Inflammatory macrophage treated with lipopolysaccharide for 4 hours (primary cell): ENCODE data around the gene SNX5.

Experiments used
- DNase-seq: peaks from one replicate; pipeline ENCODE4 v3.0.0-alpha.2; 2020

SNX5 gene

DNA sequence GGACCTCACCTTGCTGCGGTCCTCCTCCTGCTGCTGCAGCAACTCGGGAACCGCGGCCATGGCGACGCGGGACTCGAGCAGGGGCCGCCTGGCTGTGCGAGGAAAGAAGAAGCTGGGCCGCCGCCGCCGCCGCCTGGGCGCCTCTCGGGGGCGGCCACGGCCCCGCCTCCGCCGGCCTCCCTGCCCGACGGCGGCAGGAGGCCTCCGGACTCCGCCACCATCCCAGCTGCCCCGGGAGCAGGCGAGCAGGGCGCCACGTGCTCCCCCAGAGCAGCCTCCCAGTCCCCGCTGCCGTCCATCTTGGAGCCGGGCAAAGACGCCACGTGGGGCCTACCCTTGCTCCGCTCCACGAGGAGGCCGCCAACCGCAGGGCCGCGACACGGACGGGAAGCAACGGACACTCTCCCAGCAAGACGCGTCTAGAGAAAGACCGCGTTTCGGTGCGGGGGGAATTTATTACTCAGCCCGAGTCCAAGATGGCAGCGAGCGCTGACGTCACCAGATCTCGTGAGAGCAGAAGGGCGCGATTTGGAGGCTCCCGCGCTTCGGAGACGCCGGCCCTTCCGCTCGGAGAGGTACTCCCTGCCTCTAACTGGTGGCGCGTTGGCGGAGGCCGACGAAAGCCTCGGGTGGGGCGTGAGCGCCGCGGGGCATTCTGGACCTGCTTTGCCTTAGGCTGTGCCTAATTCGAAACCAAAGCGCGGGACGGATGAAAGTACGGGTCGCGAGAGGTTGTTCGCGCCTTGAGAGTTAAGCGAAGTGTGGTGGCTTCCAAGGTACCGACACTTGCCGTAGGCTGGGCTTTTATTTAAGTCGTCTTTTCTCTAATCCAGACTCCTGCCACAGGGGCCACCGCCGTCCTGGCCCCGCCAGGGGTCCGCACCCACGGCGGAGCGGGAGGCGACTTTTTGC is at the start of gene SNX5, which contains the start of gene MGME1:
SNX5 (minus strand) TSS at position 429 of the 912 bp plus-strand sequence; CDS start at position 60, 369 bp downstream.
MGME1 (plus strand) TSS at position 653 of the 912 bp plus-strand sequence. CDS start 842 bp downstream, outside the sequence.
- DNase-seq: peak; percentile 100

DNA sequence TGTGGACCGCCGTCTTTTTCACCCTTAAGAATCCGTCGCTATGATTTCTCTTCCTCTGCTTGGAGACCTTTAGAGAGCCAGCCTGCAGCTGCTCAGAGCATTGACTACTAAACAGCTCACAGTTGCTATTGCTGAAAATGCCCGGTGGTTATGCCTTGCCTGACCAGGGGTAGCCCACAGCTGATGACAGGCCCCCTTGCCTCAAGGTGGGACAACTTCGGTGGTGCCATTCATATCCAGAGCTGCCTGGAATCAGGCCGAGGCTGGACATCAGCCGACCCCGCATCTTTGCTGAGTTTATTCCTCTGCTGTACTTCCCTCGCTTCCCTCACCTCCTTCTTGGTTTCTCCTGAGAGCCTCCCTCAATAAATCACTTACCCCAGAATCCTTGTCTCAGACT is 49.5 kb upstream of the SNX5 start:
- DNase-seq: no peak

DNA sequence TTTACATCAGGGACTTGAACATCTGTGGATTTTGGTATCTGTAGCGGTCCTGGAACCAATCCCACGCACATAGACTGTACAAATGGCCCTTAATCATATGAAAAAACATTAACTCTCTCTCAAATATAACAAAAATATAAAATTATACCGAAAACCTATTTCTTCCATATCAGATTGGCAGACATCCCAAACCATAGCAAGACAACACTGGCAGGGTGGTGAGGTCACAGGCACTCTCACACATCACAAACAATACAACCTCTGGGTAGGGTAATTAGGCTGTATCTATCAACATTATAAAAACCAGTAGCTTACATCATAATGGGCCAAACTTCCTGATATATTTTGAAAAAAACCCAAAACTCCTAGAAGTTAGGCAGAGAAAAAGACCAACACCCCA is 48.2 kb upstream of the SNX5 start:
- no peak for DNase-seq

DNA sequence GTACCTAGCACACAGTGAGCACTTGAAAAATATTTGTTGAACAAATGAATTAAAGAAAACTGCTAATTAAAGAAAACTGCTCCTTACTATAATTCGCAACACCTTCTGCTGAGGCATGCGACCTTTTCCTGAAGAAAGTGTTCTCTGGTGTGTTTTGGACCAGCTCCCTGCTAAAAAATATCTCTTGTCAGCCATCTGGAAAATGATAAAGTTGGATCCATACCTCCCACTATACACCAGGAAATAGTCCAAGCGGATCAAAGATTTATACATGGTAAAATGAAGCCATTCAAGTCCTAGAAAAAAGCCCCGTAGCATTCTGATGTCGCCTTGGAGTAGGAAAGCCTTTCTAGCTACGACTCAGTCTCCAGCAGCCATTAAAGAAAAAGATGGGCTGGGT is 45.8 kb upstream of the SNX5 start:
- DNase-seq: no peak

DNA sequence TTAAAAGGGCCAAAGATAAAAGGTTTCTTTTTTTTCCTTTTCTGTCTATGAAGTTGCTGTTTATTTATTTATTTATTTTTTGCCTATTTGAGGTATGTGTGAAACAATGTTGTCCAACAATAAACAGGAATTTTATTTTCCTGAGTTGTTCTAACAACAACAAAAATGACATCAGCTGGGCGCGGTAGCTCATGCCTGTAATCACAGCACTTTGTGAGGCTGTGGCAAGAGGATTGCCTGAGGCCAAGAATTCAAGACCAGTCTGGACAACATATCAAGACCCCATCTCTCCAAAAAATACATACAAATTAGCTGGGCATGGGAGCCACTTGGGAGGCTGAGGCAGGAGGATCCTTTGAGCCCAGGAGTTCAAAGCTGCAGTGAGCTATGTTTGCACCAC is 44.3 kb upstream of the SNX5 start:
- no peak for DNase-seq

DNA sequence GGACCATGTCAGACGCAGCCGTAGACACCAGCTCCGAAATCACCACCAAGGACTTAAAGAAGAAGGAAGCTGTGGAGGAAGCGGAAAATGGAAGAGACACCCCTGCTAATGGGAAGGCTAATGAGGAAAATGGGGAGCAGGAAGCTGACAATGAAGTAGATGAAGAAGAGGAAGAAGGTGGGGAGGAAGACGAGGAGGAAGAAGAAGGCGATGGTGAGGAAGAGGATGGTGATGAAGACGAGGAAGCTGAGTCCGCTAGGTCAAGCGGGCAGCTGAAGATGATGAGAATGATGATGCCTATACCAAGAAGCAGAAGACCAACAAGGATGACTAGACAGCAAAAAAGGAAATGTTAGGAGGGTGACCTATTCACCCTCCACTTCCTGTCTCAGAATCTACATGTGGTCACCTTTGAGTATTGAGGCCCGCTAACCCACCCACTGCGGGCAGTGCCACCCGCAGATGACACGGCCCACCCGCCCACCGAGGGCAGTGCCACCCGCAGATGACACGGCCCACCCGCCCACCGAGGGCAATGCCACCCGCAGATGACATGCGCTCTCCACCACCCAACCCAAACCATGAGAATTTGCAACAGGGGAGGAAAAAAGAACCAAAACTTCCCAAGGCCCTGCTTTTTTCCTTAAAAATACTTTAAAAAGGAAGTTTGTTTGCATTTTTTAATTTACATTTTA is 43.5 kb upstream of the SNX5 start:
- DNase-seq: no peak

DNA sequence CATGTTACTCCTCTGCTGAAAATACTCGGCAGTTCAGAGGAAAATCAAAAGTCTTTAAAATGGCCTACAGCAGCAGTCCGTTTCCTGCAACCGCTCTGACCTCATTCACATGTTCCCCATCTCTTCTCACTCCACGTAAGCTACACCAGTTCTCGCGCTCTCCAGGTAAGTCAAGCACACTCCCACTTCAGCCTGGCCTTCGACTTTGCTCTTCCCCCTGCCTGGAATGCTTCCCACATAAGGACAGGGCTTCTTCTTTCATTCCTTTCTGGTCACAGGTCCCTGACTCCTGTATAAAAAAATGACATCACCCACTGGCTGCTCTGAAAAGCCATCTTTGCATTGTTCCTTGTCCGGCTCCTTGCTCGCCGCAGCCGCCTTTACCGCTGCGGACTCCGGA is 42.9 kb upstream of the SNX5 start:
- DNase-seq: no peak

DNA sequence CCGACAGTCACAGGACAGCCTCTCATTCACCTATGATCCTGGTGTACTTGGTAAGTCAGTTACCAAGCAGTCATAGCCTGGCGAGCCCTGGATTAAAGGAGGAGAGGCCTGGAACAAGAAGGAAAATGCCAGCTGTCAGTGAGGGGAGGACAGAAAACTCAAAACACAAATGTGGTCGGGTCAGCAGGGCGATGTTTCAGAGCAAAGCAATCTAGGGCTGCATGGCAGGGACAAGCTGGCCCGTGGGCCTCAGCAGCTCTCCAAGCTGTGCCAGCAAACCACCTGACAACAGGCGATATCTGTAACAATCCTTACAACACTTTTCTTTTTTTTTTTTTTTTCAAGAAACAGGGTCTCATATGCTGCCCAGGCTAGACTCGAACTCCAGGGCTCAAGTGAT is 40.5 kb upstream of the SNX5 start:
- DNase-seq: no peak

DNA sequence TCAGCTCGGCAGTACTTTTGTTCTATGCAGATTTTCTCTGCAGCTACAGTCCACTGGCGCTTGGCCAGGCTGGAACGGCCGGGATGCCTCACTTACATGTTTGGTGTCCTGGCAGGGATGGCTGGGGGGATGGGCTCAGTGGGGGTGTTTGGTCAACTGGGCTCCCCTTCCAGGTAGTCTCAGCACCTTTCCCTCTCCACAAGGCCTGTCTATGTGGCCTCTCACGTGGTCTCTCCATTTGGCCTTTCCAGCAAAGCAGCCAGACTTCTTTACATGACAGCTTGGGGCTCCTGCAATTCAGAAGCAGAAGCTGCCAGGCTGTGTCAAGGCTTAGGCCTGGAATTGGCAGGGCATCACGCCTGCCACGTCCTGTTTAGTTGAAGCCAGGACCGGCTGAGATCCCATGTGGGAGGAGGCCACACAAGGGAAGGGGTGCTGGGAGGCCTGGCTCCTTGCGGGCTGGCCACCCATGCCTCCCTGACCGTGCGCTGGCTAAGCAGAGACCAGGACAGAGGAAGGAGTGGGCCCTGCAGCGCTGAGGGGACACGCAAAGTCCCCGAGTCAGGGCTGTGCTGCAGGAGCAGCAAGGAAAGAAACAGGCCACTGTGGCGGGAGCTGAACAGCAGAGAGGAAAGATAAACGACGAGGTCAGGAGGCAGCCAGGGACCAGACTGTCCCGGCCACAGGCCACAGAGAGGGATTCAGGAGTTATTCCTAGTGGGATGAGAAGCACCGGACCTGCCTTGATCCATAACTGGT is 39.1 kb upstream of the SNX5 start:
- no peak for DNase-seq

DNA sequence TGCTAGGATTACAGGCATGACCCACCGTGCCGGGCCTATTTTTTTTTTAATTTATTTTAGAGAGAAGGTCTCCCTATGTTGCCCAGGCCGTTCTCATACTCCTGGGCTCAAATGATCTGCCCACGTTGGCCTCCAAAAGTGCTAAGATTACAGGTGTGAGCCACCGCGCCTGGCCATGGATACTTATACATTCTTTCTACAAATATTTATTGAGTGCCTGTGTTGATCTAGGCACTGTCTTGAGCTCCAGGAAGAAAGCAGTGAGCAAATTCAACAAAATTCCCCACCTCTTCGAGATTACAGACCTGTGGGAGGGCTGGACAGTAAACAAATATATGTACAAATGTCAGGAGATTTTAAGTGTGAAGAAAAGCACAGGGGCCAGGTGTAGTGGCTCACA is 38.1 kb upstream of the SNX5 start:
- no peak for DNase-seq

DNA sequence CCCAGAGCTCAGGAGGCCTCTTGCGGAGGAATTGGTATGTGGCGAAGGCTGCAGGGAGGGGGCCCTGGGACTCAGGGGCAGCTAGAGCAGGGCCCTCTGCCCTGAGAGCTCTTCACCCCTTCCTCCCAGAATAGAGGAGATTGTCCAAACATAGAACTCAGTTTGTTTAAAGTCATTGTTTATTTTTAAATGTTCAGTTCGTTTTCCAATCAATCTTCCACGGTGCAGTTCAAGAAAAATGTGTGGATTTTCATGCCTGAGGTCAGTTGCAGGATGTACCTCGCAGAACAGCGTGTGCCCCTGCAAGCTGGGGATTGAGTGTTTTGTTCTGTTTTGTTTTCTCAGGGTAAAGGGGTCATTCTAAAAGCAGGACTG is 37.4 kb upstream of the SNX5 start:
- DNase-seq: no peak

DNA sequence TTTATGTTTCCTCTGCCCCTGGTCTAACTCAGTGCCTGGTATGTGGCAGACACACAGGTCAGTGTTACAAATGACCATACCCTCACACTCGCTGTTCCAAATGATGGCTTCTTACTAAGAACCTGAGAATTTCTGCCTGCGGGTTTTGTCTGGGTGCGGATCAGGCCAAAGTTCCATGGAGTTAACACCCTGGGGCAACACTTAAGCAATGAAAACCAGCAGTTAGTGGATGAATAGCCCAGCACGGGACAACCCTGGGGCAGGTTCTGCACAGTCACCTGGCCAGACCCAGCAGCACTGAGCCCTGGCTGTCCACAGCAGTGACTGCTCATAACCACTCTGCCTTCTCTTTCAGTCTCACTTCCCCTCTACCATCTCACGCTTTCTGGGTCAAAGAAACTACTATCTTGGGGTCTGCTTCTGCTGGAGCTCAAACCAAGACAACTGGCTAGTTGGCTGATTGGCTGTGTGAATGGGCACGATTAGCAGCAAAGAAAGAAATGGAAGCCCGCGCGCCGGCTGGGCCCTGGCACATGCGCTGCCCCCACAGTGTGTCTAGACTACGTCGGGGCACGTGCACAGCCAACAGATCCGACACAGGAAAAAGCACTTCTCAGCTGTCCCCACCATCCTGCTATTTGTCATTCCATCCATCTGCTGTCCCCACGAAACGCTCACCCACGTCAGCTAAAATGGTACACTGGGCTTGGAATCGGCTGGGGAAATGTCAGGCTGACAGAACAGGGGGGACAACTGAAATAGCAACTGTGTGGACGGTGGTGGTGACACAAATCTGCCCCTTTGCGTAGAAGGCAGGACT is 36.8 kb upstream of the SNX5 start:
- no peak for DNase-seq

DNA sequence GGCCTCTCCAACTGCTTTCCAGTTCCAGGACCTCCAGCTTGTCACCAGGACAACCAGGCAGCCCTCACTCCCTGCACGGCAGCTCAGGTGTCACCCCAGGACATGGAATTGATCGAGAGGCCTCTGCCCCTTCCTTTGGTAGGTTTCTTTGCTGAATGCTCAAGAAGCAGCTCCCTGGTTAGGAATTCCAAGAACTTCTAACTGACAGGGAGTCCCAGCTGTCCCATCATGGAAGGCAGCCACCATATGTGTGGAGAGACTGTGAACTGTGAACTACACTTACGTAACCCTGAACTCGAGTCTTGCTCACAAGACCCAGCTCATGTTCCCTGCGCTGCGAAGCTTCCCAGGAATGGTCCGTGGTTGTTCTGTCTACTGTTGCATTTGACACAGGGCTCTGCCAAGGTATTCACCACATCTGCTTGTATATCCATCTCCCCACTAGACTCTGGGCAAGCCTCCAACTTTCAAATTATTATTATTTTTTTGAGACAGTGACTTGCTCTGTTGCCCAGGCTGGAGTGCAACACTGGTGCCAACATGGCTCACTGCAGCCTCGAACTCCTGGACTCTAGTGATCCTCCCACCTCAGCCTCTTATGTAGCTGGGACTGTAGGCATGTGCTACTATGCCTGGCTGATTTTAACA is 35.9 kb upstream of the SNX5 start:
- DNase-seq: no peak

DNA sequence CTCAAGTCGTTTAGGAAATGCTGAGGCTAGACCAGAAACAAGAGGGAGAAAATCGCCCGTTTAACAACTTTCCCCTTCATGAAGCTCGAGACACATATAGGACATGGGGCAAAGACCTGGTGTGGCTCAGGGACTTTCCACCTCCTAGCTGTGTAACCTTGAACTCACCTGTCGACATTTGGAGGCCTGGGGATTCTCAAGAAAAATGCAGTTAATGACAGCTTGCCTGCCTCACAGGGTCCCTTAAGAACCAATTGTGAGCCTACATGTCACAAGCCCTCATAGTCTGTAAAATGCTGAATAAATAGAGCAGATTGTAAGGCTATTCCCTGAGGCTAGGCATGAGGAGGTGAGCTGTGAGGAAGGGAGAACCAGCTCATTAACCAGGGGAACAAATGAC is 35.3 kb upstream of the SNX5 start:
- DNase-seq: no peak

DNA sequence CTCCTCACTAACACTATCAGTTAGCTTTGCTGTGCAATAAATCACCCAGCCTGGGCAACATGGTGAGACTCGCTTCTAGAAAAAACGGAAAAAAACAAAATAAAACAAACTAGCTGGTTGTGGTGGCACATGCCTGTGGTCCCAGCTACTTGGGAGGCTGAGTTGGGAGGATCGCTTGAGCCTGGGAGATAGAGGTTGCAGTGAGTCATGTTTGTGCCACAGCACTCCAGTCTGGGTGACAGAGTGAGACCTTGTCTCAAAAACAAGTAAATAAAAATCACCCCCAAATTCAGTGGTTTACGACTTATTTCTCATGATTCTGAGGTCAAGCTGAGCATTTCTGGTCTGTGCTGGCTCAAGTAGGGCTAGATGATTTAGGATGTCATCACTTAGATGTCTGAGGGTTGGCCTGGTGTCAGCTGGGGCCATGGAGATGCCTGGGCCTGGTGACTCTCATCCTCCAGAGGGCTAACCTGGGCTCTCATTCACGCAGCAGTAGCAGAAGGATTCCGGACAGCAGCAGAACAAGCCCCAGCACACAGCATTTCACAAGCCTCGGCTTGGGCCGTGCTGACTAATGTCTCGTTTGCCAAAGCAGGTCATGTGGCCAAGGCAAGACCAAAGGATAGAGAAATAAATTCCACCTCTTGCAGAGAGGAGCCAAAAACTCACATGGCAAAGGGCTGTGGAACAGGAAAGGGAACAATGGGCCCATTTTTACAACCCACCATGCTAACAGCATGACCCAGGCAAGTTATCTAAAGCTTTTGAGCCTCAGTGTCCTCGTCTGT is 32.7 kb upstream of the SNX5 start:
- DNase-seq: peak; percentile 56

DNA sequence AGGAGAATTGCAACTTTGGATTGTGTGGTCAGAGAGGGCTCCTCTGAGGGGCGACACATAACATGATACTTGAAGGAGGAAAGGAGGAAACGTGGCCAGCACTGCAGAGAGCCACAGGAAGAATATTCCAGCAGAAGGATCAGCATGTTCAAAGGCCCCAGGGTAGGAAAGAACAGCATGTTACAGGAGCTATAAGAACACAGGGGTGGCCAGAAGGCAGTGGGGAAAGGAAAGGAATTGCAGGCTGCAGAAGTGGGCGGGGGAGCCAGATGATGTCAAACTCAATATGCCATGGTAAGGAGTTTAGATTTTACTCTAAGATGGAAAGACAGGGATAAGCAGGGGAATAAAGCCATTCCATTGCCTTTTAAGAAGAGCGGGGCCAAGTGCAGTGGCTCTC is 31.0 kb upstream of the SNX5 start:
- no peak for DNase-seq

DNA sequence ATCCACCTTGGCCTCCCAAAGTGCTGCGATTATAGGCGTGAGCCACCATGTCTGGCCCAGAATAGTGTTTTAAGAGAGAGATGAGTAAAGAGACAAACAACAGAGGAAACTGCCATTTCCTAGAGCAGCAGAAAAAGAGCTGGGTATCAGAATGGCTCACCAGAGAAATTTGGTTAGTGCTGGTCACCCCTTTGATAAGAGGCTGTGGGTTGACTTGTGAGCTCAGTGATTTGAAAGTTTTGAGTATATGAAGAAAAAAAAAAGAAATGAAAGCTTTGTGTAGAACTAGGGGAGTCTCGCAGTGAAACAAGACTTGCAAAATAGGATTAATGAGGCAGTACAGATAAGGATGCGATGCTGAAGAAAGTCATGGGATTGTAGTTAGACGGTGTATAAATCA is 29.9 kb upstream of the SNX5 start:
- no peak for DNase-seq

DNA sequence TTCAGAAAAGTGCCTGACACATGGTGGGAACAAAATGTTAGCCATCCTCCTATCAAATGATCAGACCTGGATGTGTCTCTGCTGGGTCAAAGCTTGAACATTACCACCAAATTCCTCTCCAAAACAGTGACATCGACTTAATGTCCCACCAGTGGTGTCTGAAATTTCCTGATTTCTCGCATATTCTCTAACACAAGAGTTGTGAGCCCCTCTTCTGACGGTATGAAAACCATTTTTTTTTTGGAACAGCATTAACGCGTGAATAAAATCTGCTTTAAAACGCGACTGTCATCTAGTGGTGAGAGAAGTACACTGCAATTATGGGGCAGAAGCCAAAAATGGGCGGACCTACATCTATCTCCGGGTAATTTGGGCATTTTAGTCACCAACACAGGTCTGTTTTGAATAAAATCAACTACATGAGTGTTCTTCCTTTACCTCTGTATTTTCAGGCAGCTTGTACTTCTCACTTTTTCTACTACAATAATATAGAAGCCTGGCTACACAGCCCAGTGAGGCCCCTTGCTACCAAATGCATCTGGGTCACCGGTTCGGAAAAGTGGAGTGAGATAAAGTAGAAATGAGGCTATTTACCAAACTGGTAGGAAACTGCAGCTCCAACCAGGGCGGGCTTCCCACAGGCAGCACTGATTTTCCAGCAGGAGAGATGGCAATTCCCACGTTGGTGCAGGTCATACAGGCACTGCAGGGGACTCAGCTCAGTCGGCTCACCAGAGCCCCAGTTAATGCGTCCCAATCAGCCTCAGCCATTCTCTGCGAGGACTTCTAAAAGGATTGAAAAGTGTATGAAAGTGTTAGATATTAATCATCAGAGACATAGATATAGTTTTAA is 27.6 kb upstream of the SNX5 start:
- peak; percentile 54 for DNase-seq

DNA sequence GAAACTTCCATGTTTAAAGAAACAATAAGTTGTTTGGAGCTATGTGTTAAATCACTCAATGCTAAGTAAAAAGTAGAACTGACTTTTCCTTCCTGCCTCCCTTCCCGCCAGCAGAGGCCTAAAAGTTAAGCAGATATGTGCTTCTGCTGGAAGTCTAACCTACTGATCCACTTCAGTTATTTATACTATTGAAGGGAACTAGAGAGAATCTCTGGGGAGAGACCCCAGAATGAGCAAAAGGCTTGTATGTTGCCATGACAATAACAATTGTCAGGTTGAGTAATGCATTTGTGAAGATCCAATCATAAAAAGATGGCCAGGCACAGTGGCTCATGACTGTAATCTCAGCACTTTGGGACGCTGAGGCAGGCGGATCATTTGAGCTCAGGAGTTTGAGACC is 25.0 kb upstream of the SNX5 start:
- no peak for DNase-seq

DNA sequence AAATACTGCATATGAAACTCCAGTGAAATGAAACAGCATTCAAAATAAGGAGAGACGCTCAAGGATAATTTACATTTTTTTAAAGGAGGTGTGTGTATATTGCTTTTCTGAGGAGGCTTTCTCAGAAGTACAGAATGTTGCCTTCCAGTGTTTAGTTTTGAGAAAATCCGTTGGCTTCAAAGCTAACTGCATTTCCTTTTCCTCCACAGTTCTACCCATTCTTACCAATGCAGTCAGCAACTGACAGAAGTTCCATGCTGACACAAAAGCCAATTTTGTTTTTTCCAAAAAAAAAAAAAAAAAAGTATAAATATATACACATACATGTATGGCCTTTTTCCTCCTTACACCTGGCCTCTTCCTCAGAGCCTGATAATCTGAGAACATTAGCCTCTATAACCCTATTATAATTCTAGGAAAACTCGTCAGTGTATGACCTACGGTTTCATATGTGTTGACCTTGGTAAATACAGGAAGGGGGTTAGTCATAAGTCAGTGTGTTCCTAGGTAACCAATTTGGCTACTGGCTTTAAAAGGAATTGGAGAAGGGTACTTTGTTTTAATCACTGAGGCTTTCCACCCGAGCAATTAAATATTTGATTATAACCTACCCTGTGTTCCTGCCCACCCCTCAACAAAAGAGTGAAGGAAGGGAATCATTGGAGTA is 24.4 kb upstream of the SNX5 start:
- DNase-seq: no peak
